Nephron (organoid): ENCODE results near the gene EIF2AK3.

Experiments
- H3K27ac Mint-ChIP-seq, 3 experiments: 2 replicates each; pipeline ENCODE4 v1.8.0; 2020; ENCODE audit warnings: mixed read lengths in 3 of 3, mild to moderate bottlenecking in 2 of 3, moderate library complexity in 1 of 3
- H3K27me3 Mint-ChIP-seq: 2 replicates; pipeline ENCODE4 v1.8.0; 2021; ENCODE audit warnings: low read depth, mild to moderate bottlenecking, moderate library complexity, mixed read lengths
- H3K36me3 Mint-ChIP-seq: 2 replicates; pipeline ENCODE4 v1.8.0; 2020; ENCODE audit warnings: low read depth, mixed read lengths
- H3K4me1 Mint-ChIP-seq: 2 replicates; pipeline ENCODE4 v1.8.0; 2020; ENCODE audit warnings: mixed read lengths
- H3K4me3 Mint-ChIP-seq, 3 experiments: 2 replicates each; pipeline ENCODE4 v1.8.0; 2020; ENCODE audit warnings: mild to moderate bottlenecking in 3 of 3, mixed read lengths in 3 of 3, moderate library complexity in 2 of 3
- H3K9me3 Mint-ChIP-seq: 2 replicates; pipeline ENCODE4 v1.8.0; 2020; ENCODE audit warnings: mixed read lengths
- CTCF ChIP-seq, 3 experiments: fragments of 200-600 bp; sonication (generic); IDR thresholded peaks; one replicate each; pipeline ENCODE4 v1.5.0; 2021; ENCODE audit warnings: antibody characterized with exemption in 3 of 3; ENCODE audit not compliant: unreplicated experiment in 3 of 3

Gene EIF2AK3

GRCh38 chr2:88627055-88627855 is at the start of gene EIF2AK3:
Gene EIF2AK3, minus strand, starts transcription at chr2:88627464. Its CDS starts 190 bp downstream, at chr2:88627274.
- Mint-ChIP-seq H3K27ac (peak within 1 kb of the TSS; percentile 67 to 96 (median 87)), H3K27me3 (no peaks in the 10 kb centered on the region), H3K9me3 (no peaks in the 10 kb centered on the region), H3K4me3 (peak within 1 kb of the TSS; percentile 89 to 97 (median 94)), H3K4me1 (peaks cover 7% of the 10 kb centered on the region), H3K36me3 (no peaks in the 10 kb centered on the region)
- no peak for TF ChIP-seq CTCF (IDR thresholded peaks at IDR 0.05; ENCODE audit: unreplicated experiment in 3 of 3)

- H3K27ac Mint-ChIP-seq: no peak overlapping the region
- no peak overlapping the region for H3K4me3 Mint-ChIP-seq
- H3K4me1 Mint-ChIP-seq: no peaks in the 10 kb centered on the region
- H3K27me3 Mint-ChIP-seq: peaks cover 3% of the 10 kb centered on the region
- TF ChIP-seq CTCF (IDR thresholded peaks at IDR 0.05; ENCODE audit: unreplicated experiment in 3 of 3): no peak
- no peaks in the 10 kb centered on the region for H3K9me3 Mint-ChIP-seq
- H3K36me3 Mint-ChIP-seq: no peaks in the 10 kb centered on the region
These were observed 46.1 kb upstream of the EIF2AK3 start for GRCh38 chr2:88673363-88673762.

- H3K36me3 Mint-ChIP-seq: no peaks in the 10 kb centered on the region
- H3K9me3 Mint-ChIP-seq: no peaks in the 10 kb centered on the region
- no peak overlapping the region for H3K4me3 Mint-ChIP-seq
- peak overlapping the region in 1 of 3 experiments; percentile 52 for H3K27ac Mint-ChIP-seq
- H3K27me3 Mint-ChIP-seq: peaks cover 3% of the 10 kb centered on the region
- H3K4me1 Mint-ChIP-seq: no peaks in the 10 kb centered on the region
- TF ChIP-seq CTCF (IDR thresholded peaks at IDR 0.05; ENCODE audit: unreplicated experiment in 3 of 3): peak; percentile 83 to 88 (median 85)
These were observed 44.6 kb upstream of the EIF2AK3 start for GRCh38 chr2:88671786-88672427.

GRCh38 chr2:88669482-88670214 is 42.4 kb upstream of the EIF2AK3 start:
- Mint-ChIP-seq H3K36me3 (no peaks in the 10 kb centered on the region), H3K27ac (no peak overlapping the region), H3K4me1 (no peaks in the 10 kb centered on the region), H3K4me3 (no peak overlapping the region), H3K9me3 (no peaks in the 10 kb centered on the region), H3K27me3 (peaks cover 3% of the 10 kb centered on the region)
- TF ChIP-seq CTCF (IDR thresholded peaks at IDR 0.05; ENCODE audit: unreplicated experiment in 3 of 3): peak; percentile 56 to 65 (median 64)

- Mint-ChIP-seq H3K4me1 (no peaks in the 10 kb centered on the region), H3K27ac (no peak overlapping the region), H3K27me3 (no peaks in the 10 kb centered on the region), H3K9me3 (no peaks in the 10 kb centered on the region), H3K36me3 (no peaks in the 10 kb centered on the region), H3K4me3 (no peak overlapping the region)
- no peak for TF ChIP-seq CTCF (IDR thresholded peaks at IDR 0.05; ENCODE audit: unreplicated experiment in 3 of 3)
These were observed 41.6 kb upstream of the EIF2AK3 start for GRCh38 chr2:88668862-88669261.
